Activated naive CD8-positive, alpha-beta T cell treated with anti-CD3 and anti-CD28 coated beads, Interleukin-2, amount 50 U/mL, for 16 hours (primary cell): ENCODE data around the gene ABR.

Experiments
- DNase-seq: peaks from one replicate; pipeline ENCODE4 v3.0.0-alpha.2; 2020; ENCODE audit warnings: low read depth, low spot score

ABR gene

GRCh38 chr17:962670-963069, 217.1 kb downstream of the ABR start:
- no peak for DNase-seq

GRCh38 chr17:962166-962565, 217.6 kb downstream of the ABR start:
- DNase-seq, result no peak

GRCh38 chr17:958712-959451, 220.9 kb downstream of the ABR start:
- no peak for DNase-seq

GRCh38 chr17:957856-958421, 221.8 kb downstream of the ABR start:
- DNase-seq, result no peak

GRCh38 chr17:956905-957304, 222.9 kb downstream of the ABR start:
- no peak for DNase-seq

- no peak for DNase-seq
Observed at GRCh38 chr17:954431-955164, 225.2 kb downstream of the ABR start.

GRCh38 chr17:953767-954166, 226.0 kb downstream of the ABR start:
- no peak for DNase-seq
